ENCODE measurements around the gene MSX1. TPM values are rescaled to one million over a fixed set of nuclear protein-coding genes. Genes with fewer than 3 reads are reported as not detected.

The MSX1 gene
- total RNA-seq, 1 experiment from 2014 or later, result 10.2 TPM

- Histone ChIP-seq H3K4me1 (no peaks in the 10 kb centered on the region), H3K36me3 (peaks cover 7% of the 10 kb centered on the region), H3K27me3 (0 out of 2 replicates have a peak, but pooled peaks cover 7% of the 10 kb centered on the region)
Observed at GRCh38 chr4:4868040-4868757, 8.7 kb downstream of the MSX1 start.

GRCh38 chr4:4868758-4869723, 9.6 kb downstream of the MSX1 start:
- 0 out of 2 replicates have a peak, but pooled peaks cover 7% of the 10 kb centered on the region for H3K27me3 ChIP-seq
- H3K4me1 ChIP-seq, result no peaks in the 10 kb centered on the region
- H3K9me3 ChIP-seq (replicated peaks), result no peaks in the 10 kb centered on the region
- peaks cover 3% of the 10 kb centered on the region for H3K36me3 ChIP-seq
- no peak for DNase-seq
- H3K4me3 ChIP-seq, result no peak overlapping the region
- no peak overlapping the region for H3K27ac ChIP-seq

More at GRCh38 chr4:4868040-4868757, 8.7 kb downstream of the MSX1 start:
- no peak overlapping the region for H3K4me3 ChIP-seq
- DNase-seq, result no peak
- no peak overlapping the region for H3K27ac ChIP-seq
- H3K9me3 ChIP-seq (replicated peaks), result no peaks in the 10 kb centered on the region

GRCh38 chr4:4869731-4870571, 10.5 kb downstream of the MSX1 start:
- Histone ChIP-seq H3K27ac (no peak overlapping the region), H3K4me3 (no peak overlapping the region), H3K4me1 (no peaks in the 10 kb centered on the region), H3K9me3 (replicated peaks) (no peaks in the 10 kb centered on the region), H3K27me3 (0 out of 2 replicates have a peak, but pooled peaks cover 7% of the 10 kb centered on the region), H3K36me3 (no peaks in the 10 kb centered on the region)
- no peak for DNase-seq

GRCh38 chr4:4870576-4871241, 11.2 kb downstream of the MSX1 start:
- no peak overlapping the region for H3K4me3 ChIP-seq
- H3K27me3 ChIP-seq, result 0 out of 2 replicates have a peak, but pooled peaks cover 7% of the 10 kb centered on the region
- no peak for DNase-seq
- no peak overlapping the region for H3K27ac ChIP-seq
- no peaks in the 10 kb centered on the region for H3K36me3 ChIP-seq
- H3K9me3 ChIP-seq (replicated peaks), result no peaks in the 10 kb centered on the region
- H3K4me1 ChIP-seq, result no peaks in the 10 kb centered on the region

- Histone ChIP-seq H3K4me1 (no peaks in the 10 kb centered on the region), H3K4me3 (no peak overlapping the region), H3K27me3 (0 out of 2 replicates have a peak, but pooled peaks cover 7% of the 10 kb centered on the region), H3K9me3 (replicated peaks) (no peaks in the 10 kb centered on the region), H3K27ac (no peak overlapping the region), H3K36me3 (no peaks in the 10 kb centered on the region)
- DNase-seq, result no peak
Observed at GRCh38 chr4:4871242-4871572, 11.7 kb downstream of the MSX1 start.

- DNase-seq, result no peak
- Histone ChIP-seq H3K4me1 (no peaks in the 10 kb centered on the region), H3K27me3 (0 out of 2 replicates have a peak, but pooled peaks cover 7% of the 10 kb centered on the region), H3K36me3 (no peaks in the 10 kb centered on the region), H3K4me3 (no peak overlapping the region), H3K27ac (no peak overlapping the region), H3K9me3 (replicated peaks) (no peaks in the 10 kb centered on the region)
Observed at GRCh38 chr4:4871573-4872313, 12.3 kb downstream of the MSX1 start.

GRCh38 chr4:4872314-4872903, 12.9 kb downstream of the MSX1 start:
- DNase-seq, result no peak
- Histone ChIP-seq H3K4me3 (no peak overlapping the region), H3K9me3 (replicated peaks) (no peaks in the 10 kb centered on the region), H3K36me3 (no peaks in the 10 kb centered on the region), H3K4me1 (no peaks in the 10 kb centered on the region), H3K27me3 (0 out of 2 replicates have a peak, but pooled peaks cover 7% of the 10 kb centered on the region), H3K27ac (no peak overlapping the region)

GRCh38 chr4:4873203-4873602, 13.7 kb downstream of the MSX1 start:
- H3K27me3 ChIP-seq, result 0 out of 2 replicates have a peak, but pooled peaks cover 7% of the 10 kb centered on the region
- no peaks in the 10 kb centered on the region for H3K4me1 ChIP-seq

GRCh38 chr4:4874254-4874653, 14.8 kb downstream of the MSX1 start:
- no peak for DNase-seq
- H3K27me3 ChIP-seq, result 0 out of 2 replicates have a peak, but pooled peaks cover 7% of the 10 kb centered on the region

More at GRCh38 chr4:4873203-4873602, 13.7 kb downstream of the MSX1 start:
- Histone ChIP-seq H3K27ac (no peak overlapping the region), H3K9me3 (replicated peaks) (no peaks in the 10 kb centered on the region), H3K4me3 (no peak overlapping the region), H3K36me3 (no peaks in the 10 kb centered on the region)
- no peak for DNase-seq

GRCh38 chr4:4875147-4875546, 15.7 kb downstream of the MSX1 start:
- Histone ChIP-seq H3K4me3 (no peak overlapping the region), H3K9me3 (replicated peaks) (no peaks in the 10 kb centered on the region), H3K36me3 (no peaks in the 10 kb centered on the region), H3K4me1 (no peaks in the 10 kb centered on the region), H3K27me3 (0 out of 2 replicates have a peak, but pooled peaks cover 7% of the 10 kb centered on the region), H3K27ac (no peak overlapping the region)
- DNase-seq, result peak in 1 of 2 experiments; percentile 47

More at GRCh38 chr4:4874254-4874653, 14.8 kb downstream of the MSX1 start:
- Histone ChIP-seq H3K4me1 (no peaks in the 10 kb centered on the region), H3K27ac (no peak overlapping the region), H3K9me3 (replicated peaks) (no peaks in the 10 kb centered on the region), H3K4me3 (no peak overlapping the region), H3K36me3 (no peaks in the 10 kb centered on the region)

- Histone ChIP-seq H3K9me3 (replicated peaks) (no peaks in the 10 kb centered on the region), H3K27ac (no peak overlapping the region), H3K4me3 (no peak overlapping the region), H3K36me3 (no peaks in the 10 kb centered on the region), H3K27me3 (0 out of 2 replicates have a peak, but pooled peaks cover 7% of the 10 kb centered on the region), H3K4me1 (no peaks in the 10 kb centered on the region)
- no peak for DNase-seq
Observed at GRCh38 chr4:4875611-4876010, 16.1 kb downstream of the MSX1 start.

- 0 out of 2 replicates have a peak, but pooled peaks cover 7% of the 10 kb centered on the region for H3K27me3 ChIP-seq
Observed at GRCh38 chr4:4876945-4877661, 17.6 kb downstream of the MSX1 start.

More at GRCh38 chr4:4876945-4877661, 17.6 kb downstream of the MSX1 start:
- Histone ChIP-seq H3K36me3 (no peaks in the 10 kb centered on the region), H3K4me3 (no peak overlapping the region), H3K4me1 (no peaks in the 10 kb centered on the region), H3K9me3 (replicated peaks) (no peaks in the 10 kb centered on the region), H3K27ac (no peak overlapping the region)
- DNase-seq, result no peak
